ENCODE results near the gene TUBG2.
"Not testable (repeated sequence)": the region's sequence is repeated elsewhere in the genome, so short reads cannot be mapped to it uniquely, and the experiment has no call there.

The TUBG2 gene

DNA sequence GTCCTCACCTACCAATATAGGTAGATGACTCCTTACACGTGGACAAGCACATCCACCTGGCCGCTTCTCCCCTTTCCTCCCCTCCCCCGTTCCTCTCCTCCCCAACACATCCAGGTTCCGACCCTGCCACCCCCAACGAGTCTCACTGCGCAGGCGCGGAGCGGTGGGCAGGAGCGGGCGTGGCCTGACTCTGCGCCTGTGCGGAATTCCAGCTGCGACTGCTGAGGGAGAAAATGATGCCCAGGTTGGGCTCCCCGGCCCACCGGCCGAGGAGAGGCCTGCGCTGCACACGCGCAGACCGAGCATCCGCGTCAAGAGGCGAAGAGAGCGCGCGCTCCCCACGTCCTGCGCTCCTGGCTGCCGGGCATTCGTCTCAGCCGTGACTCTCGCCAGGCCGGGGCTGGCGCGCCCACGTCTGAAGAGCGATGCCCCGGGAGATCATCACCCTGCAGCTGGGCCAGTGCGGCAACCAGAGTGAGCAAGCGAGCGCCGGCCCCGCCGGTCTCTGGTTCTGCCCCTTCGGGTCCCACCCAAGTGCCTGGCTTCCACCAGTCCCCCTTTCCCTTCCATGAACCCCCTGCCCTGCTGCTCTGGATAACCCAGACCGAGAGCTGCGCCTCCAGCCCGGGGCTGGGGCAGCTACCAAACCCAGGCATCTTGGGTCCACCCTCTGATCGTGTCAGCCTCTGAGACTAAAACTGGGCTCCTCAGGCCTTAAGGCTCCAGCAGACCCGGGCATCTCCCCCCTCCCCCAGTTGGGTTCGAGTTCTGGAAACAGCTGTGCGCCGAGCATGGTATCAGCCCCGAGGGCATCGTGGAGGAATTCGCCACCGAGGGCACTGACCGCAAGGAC, at the start of gene TUBG2:
TSS of gene TUBG2 (plus strand) at position 206 of the 853 bp plus-strand sequence. CDS start at position 426, 220 bp downstream.
- DNase-seq: peak; percentile 91

DNA sequence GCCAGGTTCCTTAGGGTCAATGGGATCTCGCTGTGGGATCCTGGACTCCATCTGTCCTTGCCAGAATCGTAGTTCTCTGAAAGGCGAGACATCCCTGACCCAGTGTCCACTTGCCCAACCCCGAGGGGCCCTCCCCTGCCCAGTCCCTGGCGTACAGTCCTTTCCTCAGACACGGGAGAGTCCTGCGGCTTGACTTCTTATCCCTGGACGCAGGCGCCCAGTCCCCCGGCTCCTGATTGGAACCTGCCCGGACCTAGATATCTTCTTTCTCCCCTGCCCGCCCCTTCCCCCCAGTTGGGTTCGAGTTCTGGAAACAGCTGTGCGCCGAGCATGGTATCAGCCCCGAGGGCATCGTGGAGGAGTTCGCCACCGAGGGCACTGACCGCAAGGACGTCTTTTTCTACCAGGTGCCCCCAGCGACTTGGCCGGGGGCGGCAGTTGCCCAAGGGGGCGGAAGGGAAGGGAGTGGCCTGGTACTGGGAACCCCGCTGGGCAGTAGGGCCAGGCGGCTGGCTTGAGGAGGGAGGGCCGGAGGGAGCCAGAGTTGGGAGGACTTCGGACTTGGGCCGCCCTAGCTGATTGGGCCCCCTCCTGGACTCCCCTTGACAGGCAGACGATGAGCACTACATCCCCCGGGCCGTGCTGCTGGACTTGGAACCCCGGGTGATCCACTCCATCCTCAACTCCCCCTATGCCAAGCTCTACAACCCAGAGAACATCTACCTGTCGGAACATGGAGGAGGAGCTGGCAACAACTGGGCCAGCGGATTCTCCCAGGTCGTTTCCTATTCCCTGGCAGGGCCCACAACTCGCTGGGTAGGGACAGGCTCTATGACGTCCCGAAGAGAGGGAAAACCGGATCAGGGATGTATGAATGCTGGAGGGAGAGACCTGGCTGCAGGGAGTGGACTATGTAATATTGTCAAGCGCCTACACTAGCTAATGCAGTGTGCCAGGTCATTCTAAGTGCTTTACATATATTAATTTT, 49.0 kb upstream of the TUBG2 start:
- peak; percentile 22 for DNase-seq

DNA sequence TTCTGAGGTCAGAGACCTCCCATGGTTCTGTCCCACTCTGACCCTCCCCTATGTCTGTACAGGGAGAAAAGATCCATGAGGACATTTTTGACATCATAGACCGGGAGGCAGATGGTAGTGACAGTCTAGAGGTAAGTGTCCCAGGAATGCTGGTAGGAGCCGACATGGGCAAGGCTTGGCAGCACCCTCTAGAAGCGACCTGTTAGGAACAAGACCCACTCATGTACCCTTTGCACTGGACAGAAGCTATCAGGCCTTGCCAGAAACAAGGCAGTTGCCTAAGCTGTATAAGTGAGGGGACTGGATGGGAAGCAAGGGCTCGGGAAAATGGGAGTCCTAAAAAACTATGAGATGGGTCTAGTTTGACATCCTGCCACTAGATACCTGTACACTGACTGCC, 47.1 kb upstream of the TUBG2 start:
- DNase-seq: no peak

DNA sequence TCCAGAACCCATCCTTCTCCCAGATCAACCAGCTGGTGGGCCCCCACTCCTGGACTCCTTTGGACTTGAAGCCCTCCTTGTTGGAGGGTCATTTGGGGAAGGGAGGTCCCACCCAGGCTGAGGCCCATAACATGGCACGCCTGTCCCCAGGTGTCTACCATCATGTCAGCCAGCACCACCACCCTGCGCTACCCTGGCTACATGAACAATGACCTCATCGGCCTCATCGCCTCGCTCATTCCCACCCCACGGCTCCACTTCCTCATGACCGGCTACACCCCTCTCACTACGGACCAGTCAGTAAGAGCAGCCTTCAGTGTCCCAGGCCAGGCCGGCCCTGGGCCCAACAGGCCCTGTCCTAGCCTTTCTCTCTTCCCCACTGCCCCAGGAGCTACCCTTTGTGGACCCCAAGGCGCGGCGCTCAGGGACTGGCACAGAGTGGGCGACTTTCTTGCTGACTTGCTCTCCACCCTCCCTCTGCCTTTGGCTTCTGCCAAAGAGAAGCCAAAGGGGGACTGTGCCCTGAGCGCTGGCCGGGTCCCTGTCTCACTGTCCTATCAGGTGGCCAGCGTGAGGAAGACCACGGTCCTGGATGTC, 45.3 kb upstream of the TUBG2 start:
- no peak for DNase-seq

DNA sequence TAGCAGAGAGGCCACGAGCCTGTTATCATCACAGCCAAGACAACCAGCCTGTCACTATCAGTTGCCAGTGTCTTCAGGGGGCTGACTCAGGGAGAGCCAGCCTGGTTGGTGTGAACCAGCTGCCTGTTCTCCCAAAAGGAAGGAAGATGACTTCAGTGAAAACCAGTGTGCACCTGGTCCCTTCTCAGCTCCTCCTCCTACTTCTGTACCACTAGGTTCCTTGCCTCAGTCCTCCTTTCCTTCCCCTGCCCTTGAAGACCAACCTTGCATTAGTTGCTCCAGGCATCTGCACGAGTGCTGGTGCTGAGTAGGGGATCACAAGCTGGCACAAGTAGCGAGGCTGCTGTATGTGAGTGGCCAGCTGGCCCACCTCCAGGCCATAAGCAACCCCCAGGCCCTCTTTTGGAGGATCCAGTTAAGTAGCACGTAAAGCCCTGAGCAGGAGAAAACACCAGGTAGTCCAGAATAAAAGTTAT, 41.1 kb upstream of the TUBG2 start:
- DNase-seq: no peak

DNA sequence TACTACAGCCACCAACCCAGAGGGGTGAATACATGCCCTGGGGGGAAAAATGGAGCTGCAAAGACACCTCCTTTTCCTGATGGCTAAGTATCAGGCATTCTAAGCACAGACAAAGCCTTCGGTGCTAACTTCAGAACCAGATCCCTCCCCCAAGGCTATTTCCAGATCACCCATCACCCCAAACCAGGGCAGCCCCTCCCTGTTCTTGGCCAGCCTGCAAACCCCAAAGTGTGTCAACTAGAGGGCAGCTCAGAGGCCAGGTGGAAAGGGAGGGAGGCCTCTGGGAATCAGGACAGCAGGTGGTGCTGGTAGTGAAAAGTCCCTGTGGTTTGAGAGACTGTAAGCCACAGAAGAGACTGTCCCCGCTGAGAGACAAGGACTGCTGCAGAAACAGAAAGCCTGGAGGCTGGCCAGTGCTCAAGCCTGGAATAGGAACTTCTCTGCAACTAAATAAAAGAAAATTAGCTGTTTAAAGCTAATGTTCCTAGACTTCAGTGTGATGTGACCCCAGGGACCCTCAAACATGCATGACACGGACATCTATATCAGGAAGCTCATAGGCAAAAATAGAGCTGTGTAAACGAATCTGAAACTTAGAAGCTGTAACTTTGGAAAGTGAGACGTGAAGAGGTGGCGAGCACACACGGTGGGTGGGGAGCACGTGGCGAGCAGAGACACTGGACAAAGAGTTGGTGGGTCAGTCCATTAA, 40.5 kb upstream of the TUBG2 start:
- peak; percentile 32 for DNase-seq

DNA sequence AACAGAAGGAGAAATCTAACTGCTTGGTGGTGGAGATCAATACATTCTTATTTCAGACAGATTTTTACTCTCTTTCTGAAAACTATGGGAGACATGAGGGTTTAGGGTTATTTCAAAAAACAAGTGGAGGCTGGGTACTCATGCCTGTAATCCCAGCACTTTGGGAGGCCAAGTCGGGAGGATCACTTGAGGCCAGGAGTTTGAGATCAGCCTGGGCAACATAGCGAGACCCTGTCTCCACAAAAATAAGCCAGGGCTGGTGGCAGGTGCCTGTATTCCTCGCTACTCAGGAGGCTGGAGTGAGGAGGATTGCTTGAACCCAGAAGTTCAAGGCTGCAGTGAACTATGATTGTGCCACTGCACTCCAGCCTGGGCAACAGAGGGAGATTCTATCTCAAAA, 37.1 kb upstream of the TUBG2 start:
- not testable (repeated sequence) for DNase-seq

DNA sequence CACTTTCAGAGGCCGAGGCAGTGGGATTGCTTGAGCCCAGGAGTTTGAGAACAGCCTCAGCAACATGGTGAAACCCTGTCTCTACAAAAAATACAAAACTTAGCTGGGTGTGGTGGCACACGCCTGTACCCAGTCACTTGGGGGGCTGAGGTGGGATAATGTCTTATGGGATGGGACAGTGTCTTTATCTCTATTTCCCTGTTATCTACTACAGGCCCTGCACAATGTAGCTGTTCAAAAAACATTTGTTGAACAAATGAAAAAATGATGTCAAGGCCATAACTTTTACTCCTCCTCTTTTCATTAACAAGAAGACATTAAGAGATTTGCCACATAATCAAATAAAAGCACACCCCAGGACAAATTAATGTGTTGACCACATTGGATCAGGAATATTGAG, 35.8 kb upstream of the TUBG2 start:
- DNase-seq: no peak

DNA sequence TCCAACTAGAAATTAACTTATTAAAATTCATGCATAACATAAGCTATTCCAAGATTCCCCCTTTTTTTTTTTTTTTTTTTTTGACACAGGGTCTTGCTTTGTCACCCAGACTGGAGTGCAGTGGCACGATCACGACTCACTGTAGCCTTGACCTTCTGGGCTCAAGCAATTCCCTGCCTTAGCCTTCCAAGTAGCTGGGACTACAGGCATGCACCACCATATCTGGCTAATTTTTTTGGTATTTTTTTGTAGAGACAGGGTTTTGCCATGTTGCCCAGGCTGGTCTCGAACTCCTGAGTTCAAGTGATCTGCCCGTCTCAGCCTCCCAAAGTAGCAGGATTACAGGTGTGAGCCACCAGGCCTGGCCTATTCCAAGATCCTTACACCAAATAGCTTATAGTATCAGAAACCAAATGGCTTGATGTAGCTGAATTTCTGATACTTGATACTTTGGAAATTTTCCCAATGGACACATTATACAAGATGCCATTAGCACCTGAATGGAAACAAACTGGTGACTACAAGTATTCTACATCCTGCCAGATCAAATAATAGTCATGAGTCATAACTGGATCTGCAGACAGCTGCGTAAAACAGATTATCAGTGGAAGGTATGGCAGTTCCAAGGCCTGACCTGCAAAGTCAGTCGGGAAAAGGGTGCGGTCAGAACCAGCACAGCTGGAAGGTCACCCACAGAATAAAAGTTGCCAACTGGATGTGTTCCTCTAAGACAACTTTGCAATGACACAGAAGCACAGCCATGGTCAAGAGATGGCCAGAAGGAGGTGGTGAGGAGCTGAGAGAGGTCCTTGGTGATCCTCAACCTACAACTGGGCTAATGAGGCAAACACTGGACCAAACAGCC, 35.1 kb upstream of the TUBG2 start:
- no peak for DNase-seq

DNA sequence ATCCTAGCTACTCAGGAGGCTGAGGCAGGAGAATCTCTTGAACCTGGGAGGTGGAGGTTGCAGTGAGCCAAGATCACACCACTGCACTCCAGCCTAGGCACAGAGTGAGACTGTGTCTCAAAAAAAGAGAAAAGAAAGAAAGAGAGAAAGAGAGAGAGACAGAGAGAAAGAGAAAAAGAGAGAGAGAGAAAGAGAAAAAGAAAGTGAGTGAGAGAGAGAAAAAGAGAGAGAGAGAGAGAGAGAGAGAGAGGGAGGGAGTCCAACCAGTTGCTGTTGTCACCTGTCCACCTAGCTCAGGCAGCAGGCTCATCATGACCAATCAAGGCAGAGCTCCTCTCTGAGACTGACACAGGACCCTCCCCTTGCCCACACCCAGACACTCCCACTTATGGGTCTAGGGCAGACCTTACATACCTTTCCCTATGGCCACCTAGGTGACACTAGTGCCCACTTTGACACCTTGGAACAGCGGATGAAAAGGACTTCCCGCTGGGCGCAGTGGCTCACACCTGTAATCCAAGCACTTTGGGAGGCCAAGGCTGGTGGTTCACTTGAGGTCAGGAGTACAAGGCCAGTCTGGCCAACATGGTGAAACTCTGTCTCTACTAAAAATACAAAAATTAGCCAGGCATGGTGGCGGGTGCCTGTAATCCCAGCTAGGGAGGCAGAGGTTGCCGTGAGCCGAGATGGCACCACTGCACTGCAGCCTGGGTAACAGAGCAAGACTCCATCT, 31.9 kb upstream of the TUBG2 start:
- DNase-seq: not testable (repeated sequence)

DNA sequence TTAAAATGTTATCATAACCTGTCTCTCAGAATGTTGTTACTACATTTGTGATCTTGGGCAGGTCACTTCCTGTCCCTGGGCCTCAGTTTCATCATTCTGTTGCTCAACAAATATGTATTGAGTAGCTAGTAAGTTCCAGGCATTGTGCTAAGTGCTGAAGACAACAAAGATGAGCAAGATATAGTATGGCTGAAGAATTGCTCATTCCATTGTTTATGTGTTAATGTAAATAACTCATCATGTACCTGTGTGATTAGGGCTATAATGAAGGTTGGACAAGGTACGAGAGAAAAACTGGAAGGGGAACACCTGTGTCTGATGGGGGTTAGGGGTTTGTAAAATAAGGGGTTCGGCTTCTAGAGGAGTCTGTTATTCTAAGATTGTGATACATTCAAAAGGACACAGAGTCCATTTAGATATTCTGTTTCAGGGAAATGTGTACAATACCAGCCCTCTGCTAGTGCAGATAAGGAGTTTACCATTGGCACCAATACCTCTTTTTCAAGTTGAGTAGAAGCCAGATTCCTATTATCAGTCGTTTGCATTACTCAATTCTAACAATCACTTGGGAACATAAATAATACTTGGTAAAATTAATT, 29.6 kb upstream of the TUBG2 start:
- no peak for DNase-seq

DNA sequence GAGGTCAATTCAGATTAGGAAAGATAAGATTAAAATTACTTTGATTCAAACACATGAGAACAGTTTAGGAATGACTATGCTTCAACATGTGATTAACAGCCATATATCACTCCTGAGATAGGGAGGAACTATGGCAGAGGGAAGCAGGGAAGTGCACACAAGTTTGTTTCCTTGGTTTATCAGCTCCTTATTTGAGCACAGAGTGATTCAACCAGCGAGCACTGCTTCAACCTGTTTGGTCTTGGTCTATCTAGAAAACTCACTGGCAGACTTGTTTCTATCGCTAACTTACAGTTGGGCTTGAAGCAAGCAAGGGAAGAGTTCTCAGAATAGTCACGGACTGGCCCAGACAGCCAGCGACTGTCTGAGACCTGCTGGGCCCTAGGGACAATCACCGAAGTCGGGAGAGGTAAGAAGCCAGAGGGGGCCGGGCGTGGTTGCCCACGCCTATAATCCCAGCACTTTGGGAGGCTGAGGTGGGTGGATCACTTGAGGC, 26.1 kb upstream of the TUBG2 start:
- no peak for DNase-seq

DNA sequence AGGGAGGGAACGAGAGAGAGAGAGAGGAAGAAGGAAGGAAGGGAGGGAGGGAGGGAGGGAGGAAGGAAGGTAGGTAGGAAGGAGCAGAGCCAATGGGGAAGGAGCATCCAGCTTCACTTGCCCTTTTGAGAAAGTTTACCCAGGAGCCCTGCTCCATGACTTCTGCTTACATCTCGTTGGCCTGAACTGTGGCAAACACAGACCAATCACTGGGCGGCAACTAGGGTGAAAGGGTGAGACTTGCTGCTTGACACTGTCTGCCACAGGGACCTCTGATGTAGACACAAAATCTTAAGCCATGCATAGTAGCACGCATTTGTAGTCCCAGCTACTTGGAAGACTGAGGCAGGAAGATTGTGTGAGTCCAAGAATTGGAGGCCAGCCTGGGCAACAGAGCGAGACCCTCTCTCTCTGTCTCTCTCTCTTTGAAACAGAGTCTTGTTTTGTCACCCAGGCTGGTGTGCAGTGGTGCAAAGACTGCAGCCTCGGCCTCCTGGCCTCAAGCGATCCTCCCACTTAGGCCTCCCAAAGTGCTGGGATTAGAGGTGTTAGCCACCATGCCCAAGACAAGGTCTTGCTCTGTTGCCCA, 19.5 kb upstream of the TUBG2 start:
- no peak for DNase-seq

DNA sequence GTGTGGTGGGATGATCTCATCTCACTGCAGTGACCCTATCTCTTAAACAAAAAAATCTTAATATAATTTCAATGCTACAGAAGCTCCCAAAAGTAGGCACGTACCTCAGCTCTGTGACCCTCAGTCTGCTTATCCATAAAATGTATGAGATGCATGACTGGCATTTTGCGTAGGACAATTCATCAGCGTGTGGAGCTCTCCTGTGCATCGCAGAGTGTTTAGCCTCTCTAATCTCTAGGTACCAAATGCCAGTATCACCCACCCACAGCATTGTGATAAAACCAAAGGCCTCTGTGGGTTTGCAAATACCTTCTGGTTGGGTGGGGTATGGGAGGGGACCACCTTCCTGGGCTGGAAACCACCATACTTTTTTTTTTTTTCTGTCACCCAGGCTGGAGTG, 19.0 kb upstream of the TUBG2 start:
- no peak for DNase-seq

DNA sequence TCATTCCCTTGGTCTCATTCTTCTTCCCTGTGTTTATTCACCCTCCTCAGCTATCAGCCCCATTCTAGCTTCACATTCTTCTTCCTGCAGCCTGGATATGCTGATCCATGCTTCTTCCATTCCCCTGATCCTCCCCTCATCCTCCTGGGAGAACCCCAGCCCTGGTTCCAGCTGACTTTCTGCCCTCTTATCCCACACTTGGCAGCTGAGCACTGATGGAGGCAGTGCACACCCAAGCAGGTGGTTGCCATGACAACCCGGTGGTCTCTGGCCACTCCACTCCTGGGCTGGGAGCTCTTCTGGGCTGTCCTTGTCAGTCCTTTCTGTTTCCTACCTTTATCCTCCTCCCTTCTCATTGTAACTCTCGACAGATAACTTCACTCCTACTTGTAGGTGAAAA, 16.7 kb upstream of the TUBG2 start:
- DNase-seq: no peak

DNA sequence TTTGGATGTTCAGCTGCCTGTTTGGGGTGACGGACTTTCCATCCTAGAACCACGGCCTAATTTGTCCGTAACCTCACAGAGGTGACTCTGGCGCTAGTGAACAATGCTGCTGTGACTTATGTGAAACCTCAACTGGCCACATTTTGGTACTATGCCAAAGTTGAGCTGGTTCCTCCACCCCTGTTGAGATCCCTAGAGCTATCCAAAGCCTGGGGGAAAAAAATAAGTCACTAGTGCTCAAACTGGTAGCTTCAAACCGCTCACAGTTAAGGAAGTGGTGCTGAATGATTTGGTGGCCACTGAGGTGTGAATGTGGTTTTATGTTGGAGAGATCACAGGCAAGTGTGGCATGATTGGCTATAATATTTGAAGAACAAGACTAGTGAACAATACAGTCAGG, 11.3 kb upstream of the TUBG2 start:
- DNase-seq: no peak

DNA sequence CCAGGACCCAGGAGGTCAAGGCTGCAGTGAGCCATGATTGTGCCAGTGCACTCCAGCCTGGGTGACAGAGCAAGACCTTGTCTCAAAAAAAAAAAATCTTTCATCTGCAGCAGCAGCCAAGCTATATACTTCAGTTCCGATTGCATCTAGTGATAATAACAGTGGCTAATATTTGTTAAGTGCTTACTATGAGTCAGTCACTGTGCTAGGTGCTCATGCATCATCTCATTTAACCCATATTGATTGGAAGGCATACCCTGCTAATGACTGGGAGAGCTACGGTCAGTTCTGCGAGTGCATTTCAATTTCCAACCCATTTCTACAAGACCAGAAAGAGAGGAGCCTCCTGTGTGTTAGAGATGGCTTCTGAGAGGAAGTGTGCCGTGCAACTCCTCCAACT, 7.7 kb upstream of the TUBG2 start:
- no peak for DNase-seq

DNA sequence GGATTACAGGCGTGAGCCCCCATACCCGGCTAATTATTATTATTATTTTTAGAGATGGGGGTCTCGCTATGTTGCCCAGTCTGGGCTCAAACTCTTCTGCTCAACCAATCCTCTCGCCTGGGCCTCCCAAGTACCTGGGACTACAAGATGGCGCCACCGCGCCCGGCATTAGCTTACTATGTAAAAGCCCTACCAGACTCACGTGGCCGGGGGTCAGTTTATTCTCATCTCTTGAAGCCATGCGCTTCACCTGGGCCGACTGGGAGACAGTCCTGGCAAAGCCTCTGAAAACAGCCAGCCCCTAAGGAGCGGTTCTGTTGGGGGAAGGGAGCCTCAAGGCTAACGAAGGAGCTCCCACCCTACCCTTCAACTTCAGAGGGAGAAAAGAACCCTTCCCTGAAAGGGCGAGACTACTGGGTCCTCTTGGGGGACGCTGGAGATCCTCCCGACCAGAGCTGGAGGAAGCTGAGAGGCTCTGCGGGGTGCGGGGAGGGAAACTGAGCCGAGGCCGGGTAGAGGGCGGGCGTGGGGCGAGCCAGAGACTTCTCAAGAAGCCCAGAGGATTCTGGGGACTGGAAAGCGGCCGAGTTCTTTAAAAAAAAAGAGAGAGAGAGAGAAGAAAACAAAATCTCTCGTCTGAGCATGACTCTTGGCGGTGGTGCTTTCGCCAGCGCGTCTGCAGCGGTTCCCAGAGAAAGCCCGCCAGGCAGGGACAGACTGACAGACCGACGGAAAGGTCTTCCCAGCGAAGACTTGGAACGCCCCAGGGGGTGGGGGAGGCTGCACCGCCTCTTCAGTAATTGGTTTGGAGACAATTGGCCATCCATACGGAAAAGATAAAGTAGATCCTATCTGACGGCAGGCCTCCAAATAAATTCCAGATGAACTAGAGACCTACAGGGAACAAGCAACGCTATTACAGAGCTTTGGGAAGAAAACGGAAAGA, 5.6 kb upstream of the TUBG2 start:
- DNase-seq: no peak

DNA sequence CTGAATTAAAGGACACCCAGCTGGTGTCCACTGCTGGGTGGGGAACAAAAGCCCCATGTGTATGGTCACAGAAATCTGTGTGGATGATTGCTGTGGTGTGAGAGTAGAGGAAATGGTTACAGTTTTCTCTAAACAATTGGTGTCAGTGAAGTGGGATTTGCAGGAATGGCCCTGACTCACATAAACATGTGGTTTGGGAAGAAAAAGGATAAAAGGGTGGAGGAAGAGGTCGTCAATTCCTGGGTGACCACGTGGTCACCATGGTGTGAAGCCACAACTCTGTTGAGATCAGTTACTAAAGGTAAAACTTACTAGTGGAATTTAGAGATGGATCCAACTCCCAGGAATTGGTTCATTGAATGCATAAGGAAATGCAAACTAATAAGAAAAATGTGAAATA, 3.6 kb upstream of the TUBG2 start:
- DNase-seq: no peak
